GM12874 (cell line): ENCODE measurements around the gene SCNN1B.

Experiments used
- CTCF ChIP-seq: IDR thresholded peaks from 2 replicates; pipeline ENCODE4 v1.5.1; 2011; ENCODE audit warnings: low read depth, mild to moderate bottlenecking, control low read depth, low read length, moderate library complexity; ENCODE audit not compliant: insufficient read depth

The SCNN1B gene

GRCh38 chr16:23389201-23389600, 87.1 kb downstream of the SCNN1B start:
- TF ChIP-seq CTCF, result no peak

- TF ChIP-seq CTCF, result no peak
Observed at GRCh38 chr16:23391381-23392222, 89.5 kb downstream of the SCNN1B start.

- no peak for TF ChIP-seq CTCF
Observed at GRCh38 chr16:23392223-23392600, 90.1 kb downstream of the SCNN1B start.

GRCh38 chr16:23394141-23394831, 92.2 kb downstream of the SCNN1B start:
- no peak for TF ChIP-seq CTCF

- no peak for TF ChIP-seq CTCF
Observed at GRCh38 chr16:23395732-23396131, 93.6 kb downstream of the SCNN1B start.

- TF ChIP-seq CTCF, result no peak
Observed at GRCh38 chr16:23397464-23397863, 95.4 kb downstream of the SCNN1B start.

GRCh38 chr16:23398987-23399805, 97.1 kb downstream of the SCNN1B start:
- no peak for TF ChIP-seq CTCF
